NK-92 (cell line): ENCODE measurements around the gene ABHD6.
"Not testable (repeated sequence)": the region's sequence is repeated elsewhere in the genome, so short reads cannot be mapped to it uniquely, and the experiment has no call there.

Source experiments
- DNase-seq: peaks from one replicate; lab custom pipeline; 2025; ENCODE audit not compliant: unreplicated experiment; lab: John Stamatoyannopoulos, UW

The ABHD6 gene

DNA sequence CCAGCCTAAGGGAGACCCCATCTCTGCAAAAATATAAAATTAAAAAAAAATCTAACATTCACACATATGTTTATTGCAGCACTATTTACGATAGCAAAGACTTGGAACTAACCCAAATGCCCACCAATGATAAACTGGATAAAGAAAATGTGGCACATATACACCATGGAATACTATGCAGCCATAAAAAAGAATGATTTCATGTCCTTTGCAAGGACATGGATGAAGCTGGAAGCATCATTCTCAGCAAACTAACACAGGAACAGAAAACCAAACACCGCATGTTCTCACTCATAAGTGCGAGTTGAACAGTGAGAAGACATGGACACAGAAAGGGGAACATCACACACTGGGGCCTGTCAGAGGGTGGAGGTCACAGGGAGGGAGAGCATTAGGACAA is 35.8 kb downstream of the ABHD6 start:
- DNase-seq, result not testable (repeated sequence)

DNA sequence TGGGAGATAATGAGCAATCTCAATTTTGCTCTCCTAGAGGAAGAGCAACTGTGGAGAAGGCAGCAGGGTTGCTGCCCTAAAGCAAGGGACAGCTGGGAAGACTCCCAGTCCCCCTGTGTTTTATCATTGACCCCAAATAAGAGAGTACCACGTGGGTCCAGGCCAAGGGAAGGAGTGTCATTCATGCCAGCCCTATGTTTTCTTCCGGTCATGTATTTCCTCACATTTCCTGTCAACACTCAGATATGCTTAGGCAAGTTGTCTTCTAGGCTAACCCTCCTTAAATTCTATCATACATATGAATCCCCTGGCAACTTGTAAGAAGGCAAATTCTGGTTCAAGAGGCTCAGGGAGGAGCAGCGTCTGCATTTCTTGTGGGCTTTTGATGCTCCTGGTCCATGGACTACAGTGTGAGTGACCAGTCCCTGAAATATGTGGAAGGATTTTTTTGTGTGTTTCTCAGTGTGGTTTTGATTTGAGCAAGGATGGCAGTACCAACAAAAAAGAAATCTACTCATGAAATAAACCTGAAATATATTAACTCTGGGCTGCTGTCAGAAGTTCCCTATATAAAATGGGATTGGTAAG is 36.5 kb downstream of the ABHD6 start:
- DNase-seq, result no peak

DNA sequence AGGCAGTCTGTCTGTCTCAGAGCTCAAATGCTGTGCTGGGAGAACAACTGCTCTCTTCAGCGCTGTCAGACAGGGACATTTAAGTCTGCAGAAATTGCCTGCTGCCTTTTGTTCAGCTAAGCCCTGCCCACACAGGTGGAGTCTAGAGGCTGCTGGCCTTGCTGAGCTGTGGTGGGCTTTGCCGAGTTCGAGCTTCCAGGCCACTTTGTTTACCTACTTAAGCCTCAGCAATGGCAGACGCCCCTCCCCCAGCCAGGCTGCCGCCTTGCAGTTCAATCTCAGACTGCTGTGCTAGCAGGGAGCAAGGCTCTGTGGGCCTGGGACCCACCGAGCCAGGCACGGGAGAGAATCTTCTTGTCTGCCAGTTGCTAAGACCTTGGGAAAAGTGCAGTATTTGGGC is 43.5 kb downstream of the ABHD6 start:
- DNase-seq, result no peak

DNA sequence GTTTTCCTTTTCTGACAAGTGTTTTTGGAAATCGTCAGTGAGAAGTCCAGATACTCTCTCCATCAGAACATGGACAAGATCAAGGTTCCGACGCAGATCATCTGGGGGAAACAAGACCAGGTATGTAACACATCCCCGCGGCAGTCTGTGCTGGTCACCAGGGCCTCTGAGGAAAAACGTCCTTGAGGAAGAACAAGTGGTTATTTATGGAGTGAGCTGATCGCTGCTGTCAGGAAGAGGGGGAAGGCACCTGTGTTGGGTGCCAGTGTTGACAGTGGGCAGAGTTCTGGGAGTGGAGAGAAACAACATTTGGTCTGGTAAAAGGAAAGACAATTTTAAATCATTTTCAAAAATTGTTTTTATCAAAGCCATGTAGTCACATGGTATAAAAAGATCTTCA is 47.7 kb downstream of the ABHD6 start:
- DNase-seq, result no peak

DNA sequence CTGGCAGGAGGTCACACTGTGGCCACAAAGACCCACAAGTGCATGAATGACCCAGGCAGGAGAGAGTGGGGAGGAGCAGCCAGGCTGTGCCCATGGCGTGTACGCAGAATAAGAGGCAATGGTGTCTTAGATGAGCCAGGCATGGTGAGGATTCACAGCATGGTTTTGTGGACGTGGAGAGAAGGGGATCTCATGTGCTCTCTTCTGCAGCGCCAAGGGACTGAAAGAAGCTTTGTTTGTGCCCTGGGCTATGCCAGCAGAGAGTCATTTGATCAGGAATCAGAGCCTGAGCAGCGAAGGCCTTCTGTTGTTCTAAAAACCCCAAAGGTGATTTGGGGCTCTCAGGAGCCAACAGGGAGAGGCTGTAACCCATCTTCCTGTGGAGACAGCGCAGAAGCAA is 49.8 kb downstream of the ABHD6 start:
- DNase-seq, result no peak

DNA sequence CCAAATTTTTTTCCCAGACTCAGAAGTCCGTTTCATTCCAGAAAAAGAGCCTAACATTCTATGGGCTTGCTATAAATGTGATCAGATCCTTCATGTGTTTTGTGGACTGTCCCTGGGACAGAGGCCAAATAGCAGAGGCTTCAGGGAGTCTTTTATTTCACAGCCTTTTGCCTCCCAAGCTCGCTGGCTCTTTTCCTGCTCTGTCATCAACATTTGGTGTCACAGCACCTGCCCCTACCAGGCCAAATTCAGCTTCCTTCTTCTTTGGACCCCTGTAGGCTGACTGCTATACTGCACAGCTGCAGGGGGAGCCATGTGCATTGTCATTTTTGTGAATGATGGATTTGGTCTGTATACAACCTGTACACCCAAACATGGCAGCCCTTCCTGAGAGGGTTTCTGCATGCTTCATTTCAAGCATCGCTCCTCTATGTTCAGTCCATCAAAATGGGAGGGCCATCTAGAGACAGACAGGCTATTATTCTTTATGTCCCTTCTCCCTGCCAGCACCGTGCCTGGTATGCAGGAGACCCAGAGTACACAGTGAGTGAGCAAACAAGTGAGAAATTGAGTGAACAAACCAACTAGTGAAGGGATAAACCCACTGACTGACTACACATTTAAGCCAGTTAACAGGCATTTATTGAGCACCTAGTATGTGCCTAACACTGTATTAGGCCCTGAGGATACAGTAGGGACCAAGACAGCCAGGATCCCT is 50.6 kb downstream of the ABHD6 start:
- DNase-seq, result no peak

DNA sequence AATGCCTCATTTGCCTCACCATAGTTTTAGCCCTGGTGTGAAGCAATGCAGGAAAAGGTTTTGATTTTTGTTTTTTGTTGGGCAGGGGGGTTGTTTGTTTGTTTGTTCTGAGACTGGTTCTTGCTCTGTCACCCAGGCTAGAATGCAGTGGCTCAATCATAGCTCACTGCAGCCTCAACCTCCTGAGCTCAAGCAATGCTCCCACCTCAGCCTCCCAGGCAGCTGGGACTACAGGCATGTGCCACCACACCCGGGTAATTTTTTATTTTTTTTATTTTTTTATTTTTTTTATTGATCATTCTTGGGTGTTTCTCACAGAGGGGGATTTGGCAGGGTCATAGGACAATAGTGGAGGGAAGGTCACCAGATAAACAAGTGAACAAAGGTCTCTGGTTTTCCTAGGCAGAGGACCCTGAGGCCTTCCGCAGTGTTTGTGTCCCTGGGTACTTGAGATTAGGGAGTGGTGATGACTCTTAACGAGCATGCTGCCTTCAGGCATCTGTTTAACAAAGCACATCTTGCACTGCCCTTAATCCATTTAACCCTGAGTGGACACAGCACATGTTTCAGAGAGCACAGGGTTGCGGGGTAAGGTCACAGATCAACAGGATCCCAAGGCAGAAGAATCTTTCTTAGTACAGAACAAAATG is 51.5 kb downstream of the ABHD6 start:
- DNase-seq, result not testable (repeated sequence)

DNA sequence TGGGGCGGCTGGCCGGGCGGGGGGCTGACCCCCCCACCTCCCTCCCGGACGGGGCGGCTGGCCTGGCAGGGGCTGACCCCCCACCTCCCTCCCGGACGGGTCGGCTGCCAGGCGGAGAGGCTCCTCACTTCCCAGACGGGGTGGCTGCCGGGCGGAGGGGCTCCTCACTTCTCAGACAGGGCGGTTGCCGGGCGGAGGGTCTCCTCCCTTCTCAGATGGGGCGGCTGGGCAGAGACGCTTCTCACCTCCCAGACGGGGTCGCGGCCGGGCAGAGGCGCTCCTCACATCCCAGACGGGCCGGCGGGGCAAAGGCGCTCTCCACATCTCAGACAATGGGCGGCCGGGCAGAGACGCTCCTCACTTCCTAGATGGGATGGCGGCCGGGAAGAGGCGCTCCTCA is 52.9 kb downstream of the ABHD6 start:
- not testable (repeated sequence) for DNase-seq

DNA sequence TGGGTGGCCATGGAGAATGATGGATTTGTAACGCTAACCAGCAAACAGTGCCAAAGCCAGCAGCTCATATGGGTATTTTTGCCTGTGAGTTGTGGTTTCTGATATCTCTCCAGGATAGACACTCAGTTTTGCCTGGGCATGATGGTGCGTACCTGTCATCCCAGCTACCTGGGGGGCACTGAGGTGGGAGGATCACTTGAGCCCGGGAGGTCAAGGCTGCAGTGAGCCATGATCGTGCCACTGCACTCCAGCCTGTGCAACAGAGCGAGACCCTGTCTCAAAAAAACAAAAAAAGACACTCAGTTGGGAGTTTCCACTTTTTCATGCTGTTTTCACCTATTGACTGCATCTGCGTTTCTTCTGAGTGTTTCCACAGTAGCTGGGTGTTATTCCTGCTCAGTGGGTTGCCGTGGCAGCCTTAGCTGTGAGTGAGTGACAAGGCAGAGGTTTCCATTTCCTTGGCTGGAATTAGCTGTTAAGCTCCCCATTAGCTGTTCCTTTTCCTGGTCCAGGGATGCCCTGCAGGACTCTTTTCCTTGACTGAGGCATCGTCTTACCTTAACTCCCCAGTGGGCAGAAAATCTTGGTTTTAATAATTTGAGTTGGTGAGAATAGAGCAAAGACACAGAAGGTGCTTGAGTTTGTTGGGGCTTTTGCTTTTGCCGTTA is 54.2 kb downstream of the ABHD6 start:
- DNase-seq, result no peak

DNA sequence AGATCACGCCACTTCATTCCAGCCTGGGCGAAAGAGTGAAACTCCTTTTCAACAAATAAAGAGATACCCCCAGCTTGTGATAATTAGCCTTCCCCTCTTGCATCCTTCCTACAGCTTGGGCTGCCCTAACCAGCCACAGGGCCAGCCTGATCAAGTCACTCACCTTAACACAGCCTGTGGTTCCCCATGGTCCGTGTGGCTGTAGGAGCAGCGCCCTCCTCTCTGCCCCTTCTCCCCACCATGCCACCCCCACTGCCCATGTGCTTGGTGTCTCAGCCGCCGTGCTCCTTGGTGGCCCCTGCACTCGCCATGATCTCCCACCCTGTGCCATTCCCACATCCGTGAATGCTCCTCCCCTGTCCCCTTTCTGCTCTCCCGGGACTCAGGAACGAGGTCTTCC is 55.3 kb downstream of the ABHD6 start:
- DNase-seq, result no peak

DNA sequence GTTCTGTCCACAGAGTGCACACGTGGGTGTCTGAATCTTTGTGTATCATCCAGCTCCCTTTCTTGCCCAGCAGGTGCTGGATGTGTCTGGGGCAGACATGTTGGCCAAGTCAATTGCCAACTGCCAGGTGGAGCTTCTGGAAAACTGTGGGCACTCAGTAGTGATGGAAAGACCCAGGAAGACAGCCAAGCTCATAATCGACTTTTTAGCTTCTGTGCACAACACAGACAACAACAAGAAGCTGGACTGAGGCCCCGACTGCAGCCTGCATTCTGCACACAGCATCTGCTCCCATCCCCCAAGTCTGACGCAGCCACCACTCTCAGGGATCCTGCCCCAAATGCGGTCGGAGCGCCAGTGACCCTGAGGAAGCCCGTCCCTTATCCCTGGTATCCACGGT is 55.9 kb downstream of the ABHD6 start:
- no peak for DNase-seq

DNA sequence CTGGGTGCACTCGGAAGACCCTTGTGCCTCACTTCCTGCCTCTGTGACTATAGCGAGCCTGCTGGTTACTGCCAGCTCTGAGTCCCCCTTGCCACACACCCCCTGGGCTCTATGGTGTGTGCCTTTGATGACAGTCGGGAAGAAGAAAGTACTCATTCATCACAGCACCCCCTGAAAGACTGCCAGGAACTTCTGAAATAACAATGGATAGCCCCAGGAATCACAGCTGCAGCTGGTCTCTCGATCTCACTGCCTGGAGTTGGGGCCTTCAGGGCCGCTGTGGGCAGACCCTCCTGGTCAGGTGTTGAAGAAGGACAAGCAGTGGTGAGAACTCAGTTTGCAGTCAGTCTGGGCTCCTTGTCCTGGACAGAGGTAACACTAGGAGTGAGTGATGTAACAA is 58.7 kb downstream of the ABHD6 start:
- DNase-seq, result no peak

DNA sequence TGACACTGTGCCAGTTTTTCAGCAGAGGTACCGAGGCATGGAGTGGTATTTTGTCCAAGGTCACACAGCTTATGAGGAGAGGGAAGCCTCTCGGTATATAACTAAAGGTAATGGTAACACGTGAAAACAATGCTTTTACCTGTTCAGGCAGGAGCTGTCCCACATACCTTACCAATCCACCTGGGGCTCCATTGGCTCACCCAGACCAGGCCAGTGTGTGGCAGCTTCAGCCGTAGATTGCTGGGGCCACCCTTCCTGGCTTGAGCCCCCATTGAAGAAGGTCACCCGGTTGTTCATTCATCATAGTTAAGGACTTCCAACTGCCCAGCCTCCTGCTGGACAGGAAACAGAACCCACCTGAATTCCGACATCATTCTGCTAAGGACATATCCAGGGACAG is 59.3 kb downstream of the ABHD6 start:
- DNase-seq, result no peak

DNA sequence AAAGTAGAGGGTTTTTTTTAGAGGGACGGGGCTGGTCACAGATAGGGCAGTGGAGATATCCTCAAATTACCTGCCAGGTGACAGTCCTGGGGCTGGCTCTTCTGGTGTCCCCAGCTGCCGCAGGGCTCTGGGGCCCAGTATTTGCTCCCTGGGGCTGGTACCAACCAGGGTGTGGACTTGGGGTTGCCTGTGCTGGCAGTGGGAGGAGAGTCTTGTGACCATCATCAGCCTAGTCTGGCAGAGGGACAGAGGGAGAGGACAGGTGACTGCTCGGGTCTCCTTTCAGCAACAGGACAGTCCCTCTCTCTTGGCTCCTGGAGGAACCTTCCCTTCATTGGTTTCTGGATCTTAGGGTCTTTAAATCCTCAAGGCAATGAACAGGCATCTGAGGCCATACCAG is 60.6 kb downstream of the ABHD6 start:
- DNase-seq, result no peak

DNA sequence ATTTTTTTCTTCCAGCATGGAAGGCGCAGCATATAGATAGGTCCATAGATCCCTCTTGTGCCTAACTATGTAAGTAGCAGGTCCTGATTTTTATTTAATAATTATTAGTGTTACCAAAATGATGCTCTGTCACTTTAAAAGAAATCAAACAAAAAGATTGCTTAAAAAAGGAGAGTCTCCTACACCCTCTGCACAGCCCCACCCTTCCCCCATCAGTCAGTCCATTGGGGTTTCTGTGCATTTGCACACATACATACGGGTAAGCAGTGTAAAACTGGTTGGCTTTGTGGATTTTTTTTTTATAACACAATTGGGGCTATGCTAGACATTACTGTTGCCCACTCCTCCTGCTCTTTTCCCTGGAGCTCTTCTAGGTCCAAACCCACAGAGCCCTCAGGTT is 61.5 kb downstream of the ABHD6 start:
- DNase-seq, result no peak

DNA sequence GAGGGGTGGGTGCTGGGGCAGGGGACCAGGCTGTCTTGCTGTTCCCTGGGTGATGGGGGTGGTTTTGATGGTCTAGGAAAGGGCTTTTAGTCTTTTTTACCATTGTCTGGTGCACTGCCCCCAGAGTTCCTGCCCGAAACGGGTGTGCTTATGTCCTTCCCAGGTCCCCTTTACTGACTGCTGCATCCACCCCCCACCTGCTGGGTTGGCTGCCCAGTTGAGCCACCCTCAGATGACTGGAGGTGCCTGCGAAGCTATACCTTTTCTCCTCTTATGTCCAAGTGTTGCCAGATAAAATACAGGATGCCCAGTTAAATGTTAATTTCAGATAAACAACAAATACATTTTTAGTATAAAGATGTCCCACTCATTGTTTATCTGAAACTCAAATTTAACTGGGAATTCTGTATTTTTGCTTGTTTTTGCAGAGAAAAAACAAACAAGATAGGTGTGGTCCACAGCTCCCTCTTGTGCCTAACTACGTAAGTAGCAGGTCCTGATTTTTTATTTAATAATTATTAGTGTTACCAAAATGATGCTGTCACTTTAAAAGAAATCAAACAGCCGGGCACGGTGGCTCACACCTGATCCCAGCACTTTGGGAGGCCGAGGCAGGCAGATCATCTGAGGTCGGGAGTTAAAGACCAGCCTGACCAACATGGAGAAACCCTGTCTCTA is 62.4 kb downstream of the ABHD6 start:
- DNase-seq, result no peak

DNA sequence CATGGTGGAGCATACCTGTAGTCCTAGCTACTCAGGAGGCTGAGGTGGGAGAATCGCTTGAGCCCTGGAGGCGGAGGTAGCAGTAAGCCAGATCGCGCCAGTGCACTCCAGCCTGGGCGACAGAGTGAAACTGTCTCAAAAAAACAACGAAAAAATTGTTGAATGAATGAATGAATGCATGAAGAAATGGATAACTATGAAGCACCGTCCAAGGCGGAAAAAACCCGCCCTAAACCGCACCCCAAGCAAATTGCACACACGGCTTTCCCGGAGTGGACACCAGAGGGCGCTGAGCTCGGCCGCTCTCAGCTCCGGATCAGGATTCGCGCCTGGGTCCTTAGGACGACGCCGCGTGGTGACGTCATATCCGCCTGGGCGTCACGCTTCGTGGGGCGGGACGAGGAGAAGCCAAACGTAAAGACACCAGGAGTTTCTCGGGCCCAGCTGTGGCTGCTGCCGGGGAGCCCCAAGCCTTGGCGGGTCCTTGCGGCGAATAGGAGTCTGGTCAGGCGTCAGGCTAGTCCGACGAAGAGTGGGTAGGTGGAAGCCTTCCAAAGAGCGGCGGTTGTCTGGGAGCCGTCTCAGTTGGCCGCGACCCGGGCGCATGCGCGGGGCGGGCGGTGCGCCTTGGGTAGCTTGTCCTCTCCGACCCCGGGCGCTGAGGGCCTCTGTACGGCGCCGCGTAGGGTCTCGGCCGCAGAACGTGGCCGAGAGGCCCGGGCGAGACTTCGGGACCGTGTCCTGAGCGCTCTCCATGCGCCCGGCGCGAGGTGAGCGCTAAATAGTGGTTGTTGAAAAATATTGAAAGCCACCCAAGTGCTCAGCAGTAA is 68.5 kb downstream of the ABHD6 start, which contains the start of the genes HTD2 and RPP14:
Gene HTD2, plus strand, starts transcription at position 639 of the 830 bp plus-strand sequence. CDS start 11,094 bp downstream, outside the sequence.
Gene RPP14, plus strand, starts transcription at position 364 of the 830 bp plus-strand sequence. CDS start 4,085 bp downstream, outside the sequence.
- peak; percentile 91 for DNase-seq

DNA sequence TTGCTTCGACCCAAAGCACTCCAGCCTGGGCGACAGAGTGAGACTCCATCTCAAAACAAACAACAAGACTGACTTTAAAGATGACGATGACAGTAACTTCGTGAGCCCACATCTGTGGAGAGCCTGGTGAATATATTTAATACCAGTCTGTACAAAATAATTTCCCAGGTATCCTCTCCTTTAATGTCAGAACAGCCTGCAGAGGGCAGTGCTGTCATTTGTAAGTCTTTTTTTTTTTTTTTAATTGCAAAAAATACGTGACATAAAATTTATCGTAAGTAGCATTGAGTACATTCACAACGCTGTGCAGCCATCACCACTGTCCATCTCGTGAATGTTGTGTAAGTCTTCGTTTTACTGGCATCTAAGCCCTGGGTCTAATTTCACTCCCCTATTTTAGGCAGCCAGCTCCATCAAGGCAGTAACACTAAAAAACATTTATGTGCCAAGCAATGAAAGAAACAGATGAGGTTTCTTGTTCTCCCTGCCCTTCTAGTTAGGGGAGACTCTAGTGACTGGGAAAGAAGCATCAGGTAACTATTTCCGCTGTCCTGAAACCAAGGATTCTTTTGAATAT is 70.1 kb downstream of the ABHD6 start:
- DNase-seq, result no peak

DNA sequence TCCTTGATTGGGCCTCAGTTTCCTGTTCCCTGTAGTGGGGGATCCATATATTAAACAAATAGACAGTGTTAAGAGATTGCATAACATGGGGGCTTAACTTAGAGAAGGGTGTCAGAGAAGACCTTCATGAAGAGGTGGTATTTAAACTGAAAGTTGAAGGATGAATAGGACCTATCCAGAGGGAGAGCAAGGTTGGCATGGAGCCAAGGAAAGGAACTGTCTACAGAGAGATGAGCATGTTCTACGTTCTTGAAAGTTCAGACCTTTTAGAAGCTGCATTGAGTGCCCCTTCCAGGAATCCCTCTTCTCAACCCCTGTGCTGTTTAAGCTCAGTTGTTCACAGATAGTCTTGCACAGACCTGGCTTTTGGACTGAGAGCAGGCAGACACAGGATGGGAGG is 71.1 kb downstream of the ABHD6 start:
- no peak for DNase-seq

DNA sequence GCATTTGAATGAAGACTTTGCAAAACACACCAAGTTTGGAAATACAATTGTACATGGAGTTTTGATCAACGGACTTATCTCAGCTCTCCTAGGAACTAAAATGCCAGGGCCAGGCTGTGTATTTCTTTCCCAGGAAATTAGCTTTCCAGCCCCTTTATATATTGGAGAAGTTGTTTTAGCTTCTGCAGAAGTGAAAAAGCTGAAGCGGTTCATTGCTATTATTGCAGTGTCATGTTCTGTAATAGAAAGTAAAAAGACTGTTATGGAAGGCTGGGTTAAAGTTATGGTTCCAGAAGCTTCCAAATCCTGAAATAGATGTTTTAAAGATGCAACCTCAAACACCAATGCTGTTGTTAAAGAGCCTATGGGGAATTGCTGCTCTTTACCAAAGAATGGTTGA is 80.2 kb downstream of the ABHD6 start:
- no peak for DNase-seq
